ENCODE results near the gene DYNLL2.
A peak's percentile ranks its signal among the peaks of the same experiment; 100 is the strongest.
"Not testable (repeated sequence)": the region's sequence is repeated elsewhere in the genome, so short reads cannot be mapped to it uniquely, and the experiment has no call there.

The DYNLL2 gene

GRCh38 chr17:58073266-58073665 lies 10.0 kb upstream of the DYNLL2 start:
- not testable (repeated sequence) for DNase-seq

GRCh38 chr17:58074406-58074805 lies 8.8 kb upstream of the DYNLL2 start:
- DNase-seq, result not testable (repeated sequence)

GRCh38 chr17:58079300-58080033 lies 3.8 kb upstream of the DYNLL2 start:
- DNase-seq, result no peak

GRCh38 chr17:58081646-58082340 lies 1.4 kb upstream of the DYNLL2 start:
- no peak for DNase-seq

- DNase-seq, result no peak
Measured at GRCh38 chr17:58082341-58082869, 814 bp upstream of the DYNLL2 start.

GRCh38 chr17:58083491-58084316 lies 485 bp downstream of the DYNLL2 start:
- DNase-seq, result peak; percentile 9

GRCh38 chr17:58084317-58084981 lies 1.2 kb downstream of the DYNLL2 start:
- DNase-seq, result peak; percentile 13

GRCh38 chr17:58085039-58085715 lies 2.0 kb downstream of the DYNLL2 start:
- DNase-seq, result no peak

- no peak for DNase-seq
Measured at GRCh38 chr17:58086953-58087352, 3.7 kb downstream of the DYNLL2 start.

GRCh38 chr17:58088624-58089023 lies 5.4 kb downstream of the DYNLL2 start:
- no peak for DNase-seq

GRCh38 chr17:58089111-58089510 lies 5.9 kb downstream of the DYNLL2 start:
- DNase-seq, result no peak

- DNase-seq, result no peak
Measured at GRCh38 chr17:58091024-58091567, 7.9 kb downstream of the DYNLL2 start.

- no peak for DNase-seq
Measured at GRCh38 chr17:58092101-58092796, 9.0 kb downstream of the DYNLL2 start.

GRCh38 chr17:58092797-58093385 lies 9.7 kb downstream of the DYNLL2 start:
- DNase-seq, result no peak

GRCh38 chr17:58094118-58094517 lies 10.9 kb downstream of the DYNLL2 start:
- DNase-seq, result no peak

GRCh38 chr17:58096892-58097291 lies 13.7 kb downstream of the DYNLL2 start:
- DNase-seq, result no peak

- no peak for DNase-seq
Measured at GRCh38 chr17:58097384-58098088, 14.3 kb downstream of the DYNLL2 start.

- DNase-seq, result no peak
Measured at GRCh38 chr17:58100506-58100905, 17.3 kb downstream of the DYNLL2 start.

- DNase-seq, result not testable (repeated sequence)
Measured at GRCh38 chr17:58101898-58102297, 18.7 kb downstream of the DYNLL2 start.

- DNase-seq, result no peak
Measured at GRCh38 chr17:58105093-58105492, 21.9 kb downstream of the DYNLL2 start.
